BJ (cell line): ENCODE measurements around the gene OSBPL5. TPM values are rescaled to one million over a fixed set of nuclear protein-coding genes. Genes with fewer than 3 reads are reported as not detected.

ENCODE experiments used
- CTCF ChIA-PET: fragments of 350-600 bp; formaldehyde crosslinking; extraction: SDS; loops from one replicate; lab custom pipeline; 2021; ENCODE audit warnings: antibody characterized with exemption, inconsistent platforms; lab: Yijun Ruan, JAX
- POLR2A ChIA-PET: fragments of 300-600 bp; sonication (Branson Sonifier 250); formaldehyde crosslinking; extraction: SDS; loops from one replicate; lab custom pipeline; 2021; ENCODE audit warnings: antibody characterized with exemption; lab: Charles Lee
- DNase-seq: peaks from one replicate; pipeline ENCODE4 v3.0.0-alpha.2; 2011; ENCODE audit warnings: low read depth
- H3K27me3 ChIP-seq: 2 replicates; pipeline ENCODE4 v1.6.0; 2011; ENCODE audit warnings: low read length; ENCODE audit not compliant: control insufficient read depth, insufficient read depth
- H3K36me3 ChIP-seq: 2 replicates; pipeline ENCODE4 v1.5.1; 2011; ENCODE audit warnings: low read length; ENCODE audit not compliant: control insufficient read depth, insufficient read depth
- H3K4me3 ChIP-seq: 2 replicates; pipeline ENCODE4 v1.5.1; 2011; ENCODE audit warnings: low read depth, mild to moderate bottlenecking, control low read depth, low read length
- polyA plus RNA-seq: library from polyadenylated mRNA; depleted of rRNA; stranded (reverse); fragments of >200 nt; gene quantifications from 2 replicates; pipeline ENCODE4 v1.2.3, GENCODE V29; 2011
- TF ChIP-seq, protein P1 (sequence below): IDR thresholded peaks from 2 replicates; pipeline ENCODE4 v1.5.1; 2011; ENCODE audit warnings: low read depth, mild to moderate bottlenecking, control low read depth, inconsistent platforms, low read length, moderate library complexity; ENCODE audit not compliant: insufficient read depth

The OSBPL5 gene
- polyA plus RNA-seq, 1 experiment: 20.8 TPM

DNA sequence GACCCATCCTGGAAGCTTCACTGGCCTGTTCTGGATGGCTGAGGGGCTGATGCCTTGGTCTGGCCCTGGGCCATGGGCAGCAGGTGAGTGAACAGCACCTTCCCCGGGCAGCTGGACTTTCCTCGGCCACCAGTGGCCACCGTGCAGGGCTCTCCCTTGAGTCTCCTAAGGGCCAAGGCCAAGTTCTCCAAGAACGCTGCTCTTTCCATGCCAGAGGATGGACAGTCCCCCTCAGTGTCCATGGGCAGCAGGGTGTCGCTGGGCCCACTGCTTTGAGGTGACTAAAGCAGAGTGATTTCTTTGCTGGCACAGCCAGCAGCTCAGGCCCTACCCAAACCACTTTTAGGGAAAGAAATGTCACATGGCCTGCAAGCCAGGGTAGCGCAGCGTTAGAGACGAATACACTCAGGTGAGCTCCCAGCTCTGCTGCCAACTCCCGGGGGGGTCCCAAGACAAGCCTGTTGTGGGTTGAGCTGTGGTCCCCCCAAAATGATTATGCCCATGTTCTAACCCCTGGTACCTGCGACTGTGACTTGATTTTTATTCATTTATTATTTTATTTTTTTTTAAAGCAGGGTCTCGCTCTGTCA, 104.6 kb downstream of the OSBPL5 start:
- no peak for DNase-seq
- TF ChIP-seq, protein P1, sequence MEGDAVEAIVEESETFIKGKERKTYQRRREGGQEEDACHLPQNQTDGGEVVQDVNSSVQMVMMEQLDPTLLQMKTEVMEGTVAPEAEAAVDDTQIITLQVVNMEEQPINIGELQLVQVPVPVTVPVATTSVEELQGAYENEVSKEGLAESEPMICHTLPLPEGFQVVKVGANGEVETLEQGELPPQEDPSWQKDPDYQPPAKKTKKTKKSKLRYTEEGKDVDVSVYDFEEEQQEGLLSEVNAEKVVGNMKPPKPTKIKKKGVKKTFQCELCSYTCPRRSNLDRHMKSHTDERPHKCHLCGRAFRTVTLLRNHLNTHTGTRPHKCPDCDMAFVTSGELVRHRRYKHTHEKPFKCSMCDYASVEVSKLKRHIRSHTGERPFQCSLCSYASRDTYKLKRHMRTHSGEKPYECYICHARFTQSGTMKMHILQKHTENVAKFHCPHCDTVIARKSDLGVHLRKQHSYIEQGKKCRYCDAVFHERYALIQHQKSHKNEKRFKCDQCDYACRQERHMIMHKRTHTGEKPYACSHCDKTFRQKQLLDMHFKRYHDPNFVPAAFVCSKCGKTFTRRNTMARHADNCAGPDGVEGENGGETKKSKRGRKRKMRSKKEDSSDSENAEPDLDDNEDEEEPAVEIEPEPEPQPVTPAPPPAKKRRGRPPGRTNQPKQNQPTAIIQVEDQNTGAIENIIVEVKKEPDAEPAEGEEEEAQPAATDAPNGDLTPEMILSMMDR: no peak
- Histone ChIP-seq H3K36me3 (no peaks in the 10 kb centered on the region), H3K4me3 (no peak overlapping the region), H3K27me3 (no peaks in the 10 kb centered on the region)
- POLR2A ChIA-PET: no interaction called here
- CTCF ChIA-PET: no interaction called here

DNA sequence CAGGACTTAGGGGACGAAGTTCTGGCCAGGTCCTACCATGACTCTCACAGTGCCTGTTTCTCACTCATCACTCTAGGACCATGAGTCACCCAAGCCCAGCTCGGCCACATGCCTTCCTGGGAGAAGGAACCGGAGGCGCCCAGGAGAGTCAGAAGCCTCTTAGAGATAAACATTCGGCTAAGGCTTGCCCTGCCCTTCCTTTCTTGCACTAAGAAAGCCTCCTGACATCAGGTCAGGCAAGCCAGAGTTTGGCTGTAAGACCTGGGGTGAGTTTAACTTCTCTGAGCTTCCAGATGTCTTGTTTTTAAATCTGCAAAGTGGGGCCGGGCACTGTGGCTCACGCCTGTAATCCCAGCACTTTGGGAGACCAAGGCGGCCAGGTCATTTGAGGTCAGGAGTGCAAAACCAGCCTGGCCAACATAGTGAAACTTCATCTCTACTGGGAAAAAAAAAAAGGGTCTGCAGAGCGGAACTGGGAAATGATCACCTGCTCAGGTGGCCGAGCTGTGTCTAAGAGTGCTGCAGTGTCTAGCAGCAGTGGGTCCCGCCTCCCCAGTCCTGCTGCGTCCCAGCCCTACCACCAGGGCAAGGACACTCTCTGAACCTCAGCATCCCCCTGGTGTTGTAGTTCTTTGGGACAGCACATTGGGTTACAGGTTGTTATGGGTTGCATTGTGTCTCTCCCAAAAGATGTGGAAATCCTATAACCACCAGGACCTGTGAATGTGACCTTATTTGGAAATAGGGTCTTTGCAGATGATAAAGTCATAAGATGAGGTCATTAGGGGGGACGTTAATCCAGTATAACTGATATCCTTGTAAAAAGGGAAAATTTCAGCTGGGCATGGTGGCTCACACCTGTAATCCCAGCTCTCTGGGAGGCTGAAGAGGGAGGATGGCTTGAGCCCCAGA, 106.1 kb downstream of the OSBPL5 start:
- ChIA-PET CTCF (interaction anchor here (0.7 to 1.3 kb wide), 2 partner anchors 21 to 32 kb away, joined by 3 to 5 read pairs; no protein-coding TSS in a partner anchor), POLR2A (no interaction called here)
- TF ChIP-seq, protein P1: no peak
- peaks cover 3% of the 10 kb centered on the region for H3K36me3 ChIP-seq
- H3K27me3 ChIP-seq: no peaks in the 10 kb centered on the region
- no peak overlapping the region for H3K4me3 ChIP-seq
- DNase-seq: peak; percentile 32

DNA sequence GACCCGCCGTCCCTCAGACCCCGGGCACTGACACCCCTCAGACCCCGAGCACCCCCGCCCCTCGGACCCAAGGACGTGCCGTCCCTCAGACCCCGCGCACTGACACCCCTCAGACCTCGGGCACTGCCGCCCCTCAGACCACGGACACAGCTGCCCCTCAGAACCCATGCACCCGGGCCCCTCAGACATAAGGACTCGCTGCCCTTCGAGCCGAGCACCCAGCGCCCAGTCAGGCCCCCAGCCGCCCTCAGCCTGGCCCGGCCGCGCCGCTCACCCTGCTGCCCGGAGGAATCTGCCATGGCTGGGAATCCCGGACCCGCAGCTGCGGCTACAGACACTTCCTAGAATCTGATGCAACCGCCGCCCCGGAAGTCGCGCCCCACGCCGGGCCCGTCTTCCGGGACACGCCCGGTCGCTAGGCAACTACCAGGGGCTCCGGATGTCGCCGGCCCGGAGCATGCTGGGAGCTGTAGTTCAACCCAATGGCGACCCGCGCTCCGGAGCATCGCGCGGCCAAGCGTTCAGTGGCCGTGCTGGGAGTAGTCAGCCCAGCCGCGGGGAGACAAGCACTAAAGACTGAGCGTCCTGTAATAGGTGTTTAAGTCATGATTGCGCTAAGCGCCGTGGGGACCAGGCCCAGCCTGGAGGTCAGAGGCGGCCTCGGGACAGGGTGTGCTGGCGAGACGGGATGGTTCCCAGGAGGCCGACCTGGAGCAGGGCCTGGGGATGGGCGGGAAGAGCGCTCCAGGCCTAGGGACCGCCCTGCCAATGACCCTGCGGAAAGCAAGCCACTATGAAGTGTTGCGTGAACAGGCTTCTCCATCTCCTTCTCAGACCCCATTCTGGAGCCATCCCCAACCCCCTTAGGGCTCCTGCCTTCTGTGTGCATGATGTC, 107.8 kb downstream of the OSBPL5 start, which contains the start of gene CARS1:
Gene CARS1, minus strand, starts transcription at position 355 of the 895 bp plus-strand sequence. Its CDS starts 56 bp downstream, at position 299.
- ChIA-PET POLR2A (no interaction called here), CTCF (interaction anchor here (1.1 to 2.2 kb wide), 2 partner anchors 20 to 34 kb away, joined by 3 to 13 read pairs; no protein-coding TSS in a partner anchor)
- TF ChIP-seq, protein P1: no peak
- Histone ChIP-seq H3K4me3 (peak within 1 kb of the TSS; percentile 100), H3K27me3 (no peaks in the 10 kb centered on the region), H3K36me3 (peaks cover 9% of the 10 kb centered on the region)
- DNase-seq: peak; percentile 70

DNA sequence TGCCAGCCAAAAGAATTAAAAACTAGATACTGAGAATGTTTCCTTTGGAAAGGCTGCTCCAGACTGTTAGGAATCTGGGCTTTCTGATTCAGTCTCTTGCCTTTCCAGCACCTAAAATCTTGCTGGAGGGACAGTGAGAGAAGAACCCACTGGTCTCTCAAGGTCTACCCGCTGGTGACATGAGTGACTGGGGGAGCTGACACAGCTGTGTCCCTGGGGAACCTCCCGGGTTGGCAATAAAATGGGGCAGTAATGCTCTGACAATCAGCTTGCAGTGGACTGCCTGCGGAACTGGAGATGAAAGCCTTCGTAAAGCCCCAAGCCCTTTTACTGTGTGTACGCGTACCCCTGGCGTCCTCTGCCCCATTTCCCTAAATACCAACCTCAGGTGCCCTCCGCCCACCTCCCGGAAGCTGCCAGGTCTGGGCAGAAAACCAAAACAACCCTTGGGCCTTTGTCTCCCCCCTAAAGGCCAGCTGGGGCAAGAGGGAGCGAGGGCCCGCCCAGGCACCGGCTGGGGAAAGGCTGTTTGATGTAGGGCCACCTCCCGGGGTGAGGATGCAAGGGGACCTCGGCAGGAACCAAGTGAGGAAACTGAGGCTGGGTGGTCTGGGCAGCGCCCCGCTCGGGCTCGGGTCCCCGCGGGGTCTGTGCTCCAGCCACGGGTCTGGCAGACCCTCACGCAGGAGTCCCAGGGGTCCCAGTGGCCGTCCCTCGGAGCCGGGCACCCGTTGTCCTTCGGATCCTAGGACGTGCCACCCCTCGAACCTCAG, 108.6 kb downstream of the OSBPL5 start:
- ChIA-PET POLR2A (no interaction called here), CTCF (interaction anchor here (1.1 to 2.2 kb wide), 2 partner anchors 19 to 35 kb away, joined by 3 to 13 read pairs; no protein-coding TSS in a partner anchor)
- TF ChIP-seq, protein P1: no peak

More for the DNA sequence above, 108.6 kb downstream of the OSBPL5 start:
- peaks cover 13% of the 10 kb centered on the region for H3K36me3 ChIP-seq
- no peak for DNase-seq
- peak overlapping the region; percentile 100 for H3K4me3 ChIP-seq
- H3K27me3 ChIP-seq: no peaks in the 10 kb centered on the region
